ENCODE data around the gene ENOX1.

ENOX1 gene

DNA sequence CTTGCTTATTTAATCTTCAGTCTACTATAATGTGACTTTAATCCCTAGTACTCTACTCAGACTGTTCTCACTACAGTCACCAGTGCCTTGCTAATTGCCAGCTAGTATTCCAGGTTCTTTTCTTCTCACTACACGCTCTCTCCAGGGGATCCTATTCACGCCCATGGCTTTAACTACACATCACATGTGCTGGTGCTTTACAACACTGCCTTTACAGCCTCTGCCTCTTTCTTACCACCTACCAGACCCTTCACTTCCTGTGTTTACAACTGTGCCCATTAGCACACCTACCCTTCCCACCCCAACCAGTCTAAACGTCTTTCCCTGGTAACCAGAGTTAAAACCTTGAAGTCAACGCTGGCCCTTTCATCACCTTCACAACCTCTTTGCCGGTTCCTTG, 513.9 kb downstream of the ENOX1 start:
- Histone ChIP-seq H3K9ac (ENCODE audit: low read depth in 1 of 2, low read length in 2 of 2) (no peak overlapping the region), H3K9me3 (ENCODE audit: control insufficient read depth in 2 of 2, low read length in 2 of 2) (no peaks in the 10 kb centered on the region), H3K4me3 (ENCODE audit: low read length in 2 of 2) (no peak overlapping the region), H3K27ac (ENCODE audit: low read depth in 2 of 2, low read length in 2 of 2) (no peak overlapping the region), H3K27me3 (ENCODE audit: control insufficient read depth in 2 of 2, insufficient read depth in 2 of 2, low read length in 2 of 2) (no peaks in the 10 kb centered on the region), H3K4me1 (ENCODE audit: control insufficient read depth in 2 of 2, insufficient read depth in 2 of 2, low read length in 2 of 2) (peaks cover 0 to 7% of the 10 kb centered on the region in 2 donors), H3K36me3 (ENCODE audit: control insufficient read depth in 2 of 2, insufficient read depth in 2 of 2, low read length in 2 of 2) (no peaks in the 10 kb centered on the region)

DNA sequence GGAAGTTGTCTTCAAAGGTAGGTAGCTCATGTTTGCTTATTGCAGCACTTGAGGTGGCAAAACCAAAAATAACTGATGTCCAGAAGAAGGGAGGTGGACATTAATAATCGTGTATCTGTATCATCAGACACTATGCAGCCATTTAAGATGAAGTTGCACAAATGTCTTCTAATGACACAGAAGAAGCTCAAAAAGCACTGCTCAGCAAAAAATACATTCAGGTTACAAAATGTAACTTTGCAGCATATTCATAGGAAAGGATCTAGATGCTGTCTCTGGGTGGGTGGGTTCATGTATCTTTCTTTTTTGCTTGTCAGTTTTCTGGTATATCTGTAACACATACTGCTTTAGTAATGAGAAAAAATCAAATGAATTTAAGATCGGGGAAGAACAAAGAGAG, 515.6 kb downstream of the ENOX1 start:
- Histone ChIP-seq H3K36me3 (ENCODE audit: control insufficient read depth in 2 of 2, insufficient read depth in 2 of 2, low read length in 2 of 2) (no peaks in the 10 kb centered on the region), H3K4me1 (ENCODE audit: control insufficient read depth in 2 of 2, insufficient read depth in 2 of 2, low read length in 2 of 2) (peaks cover 0 to 7% of the 10 kb centered on the region in 2 donors), H3K27ac (ENCODE audit: low read depth in 2 of 2, low read length in 2 of 2) (no peak overlapping the region), H3K4me3 (ENCODE audit: low read length in 2 of 2) (no peak overlapping the region), H3K9ac (ENCODE audit: low read depth in 1 of 2, low read length in 2 of 2) (no peak overlapping the region), H3K9me3 (ENCODE audit: control insufficient read depth in 2 of 2, low read length in 2 of 2) (no peaks in the 10 kb centered on the region), H3K27me3 (ENCODE audit: control insufficient read depth in 2 of 2, insufficient read depth in 2 of 2, low read length in 2 of 2) (no peaks in the 10 kb centered on the region)

DNA sequence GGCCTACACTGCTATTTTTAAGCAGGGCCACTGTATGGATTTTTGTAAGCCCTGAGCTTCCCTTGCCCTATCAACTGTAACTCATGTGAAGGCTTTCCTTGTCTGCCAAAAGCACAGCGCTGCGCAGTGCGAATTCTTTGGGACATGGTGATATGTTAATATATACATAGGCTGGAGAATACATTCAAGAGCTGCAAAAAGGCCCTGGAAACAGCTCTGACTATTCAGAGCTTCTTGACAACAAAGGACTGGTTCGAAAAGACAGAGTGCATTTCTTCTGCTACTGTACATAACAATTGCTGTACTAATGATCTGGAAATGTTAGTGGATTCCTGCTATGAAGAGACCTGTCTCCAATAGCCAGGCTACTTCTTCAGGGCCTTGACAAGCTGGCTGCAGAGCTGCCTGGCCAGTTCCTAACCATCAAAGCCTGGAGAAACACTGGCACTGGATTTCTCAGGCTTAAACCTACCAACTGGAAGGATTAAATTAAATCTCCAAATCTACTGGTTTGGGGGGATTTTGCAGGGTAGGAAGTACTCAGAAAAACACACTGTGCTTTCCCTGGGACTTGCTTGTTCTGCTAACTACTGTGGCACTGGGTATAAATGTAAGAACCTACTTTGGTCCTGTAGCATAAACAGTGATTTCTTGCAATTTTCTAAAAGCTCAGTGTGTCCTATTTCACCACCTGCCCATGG, 516.5 kb downstream of the ENOX1 start:
- Histone ChIP-seq H3K36me3 (ENCODE audit: control insufficient read depth in 2 of 2, insufficient read depth in 2 of 2, low read length in 2 of 2) (no peaks in the 10 kb centered on the region), H3K4me1 (ENCODE audit: control insufficient read depth in 2 of 2, insufficient read depth in 2 of 2, low read length in 2 of 2) (peaks cover 0 to 7% of the 10 kb centered on the region in 2 donors), H3K9ac (ENCODE audit: low read depth in 1 of 2, low read length in 2 of 2) (no peak overlapping the region), H3K27ac (ENCODE audit: low read depth in 2 of 2, low read length in 2 of 2) (no peak overlapping the region), H3K9me3 (ENCODE audit: control insufficient read depth in 2 of 2, low read length in 2 of 2) (no peaks in the 10 kb centered on the region), H3K4me3 (ENCODE audit: low read length in 2 of 2) (no peak overlapping the region), H3K27me3 (ENCODE audit: control insufficient read depth in 2 of 2, insufficient read depth in 2 of 2, low read length in 2 of 2) (no peaks in the 10 kb centered on the region)

DNA sequence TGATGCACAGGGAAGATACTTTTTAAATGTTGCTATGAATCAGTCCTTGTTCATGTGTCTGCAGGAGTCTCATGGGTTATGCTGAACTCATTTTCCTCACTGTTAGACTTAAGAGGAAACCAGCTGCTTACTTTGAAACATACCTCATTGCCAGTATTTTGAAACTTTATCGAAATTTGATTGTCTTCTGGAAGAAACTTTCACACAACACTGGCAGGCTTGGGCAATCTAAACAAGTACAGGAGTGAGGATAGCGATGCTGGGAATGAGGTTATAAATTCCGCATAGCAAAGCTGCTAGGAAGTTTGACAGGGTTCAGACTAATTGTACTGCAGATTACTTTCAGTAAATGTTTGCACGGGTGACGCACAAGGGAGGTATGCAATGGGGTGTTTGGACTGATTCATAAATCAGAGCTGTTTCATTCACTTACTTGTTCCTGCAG, 517.7 kb downstream of the ENOX1 start:
- Histone ChIP-seq H3K36me3 (ENCODE audit: control insufficient read depth in 2 of 2, insufficient read depth in 2 of 2, low read length in 2 of 2) (no peaks in the 10 kb centered on the region), H3K9me3 (ENCODE audit: control insufficient read depth in 2 of 2, low read length in 2 of 2) (no peaks in the 10 kb centered on the region), H3K4me3 (ENCODE audit: low read length in 2 of 2) (no peak overlapping the region), H3K27me3 (ENCODE audit: control insufficient read depth in 2 of 2, insufficient read depth in 2 of 2, low read length in 2 of 2) (no peaks in the 10 kb centered on the region), H3K27ac (ENCODE audit: low read depth in 2 of 2, low read length in 2 of 2) (no peak overlapping the region), H3K4me1 (ENCODE audit: control insufficient read depth in 2 of 2, insufficient read depth in 2 of 2, low read length in 2 of 2) (peaks cover 0 to 7% of the 10 kb centered on the region in 2 donors), H3K9ac (ENCODE audit: low read depth in 1 of 2, low read length in 2 of 2) (no peak overlapping the region)

DNA sequence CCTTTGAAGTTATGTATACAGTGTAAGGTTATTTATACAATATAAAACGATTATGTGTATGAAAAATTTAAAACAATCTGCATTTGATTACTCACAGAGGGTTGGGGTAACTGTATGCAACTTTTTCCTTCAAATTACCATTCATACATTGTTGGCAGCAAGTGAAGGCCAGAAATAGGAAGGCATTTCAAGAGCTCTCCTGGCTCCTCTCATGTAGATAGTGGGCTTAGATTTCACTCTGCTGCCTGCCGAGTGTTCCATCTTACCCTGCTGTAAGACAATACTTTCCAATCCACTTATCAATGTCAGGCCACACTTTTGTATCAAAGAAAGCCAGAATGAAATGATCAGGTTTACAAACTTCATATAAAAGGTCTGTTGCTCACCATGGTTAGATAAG, 518.1 kb downstream of the ENOX1 start:
- Histone ChIP-seq H3K4me1 (ENCODE audit: control insufficient read depth in 2 of 2, insufficient read depth in 2 of 2, low read length in 2 of 2) (peaks cover 0 to 7% of the 10 kb centered on the region in 2 donors), H3K4me3 (ENCODE audit: low read length in 2 of 2) (no peak overlapping the region), H3K27ac (ENCODE audit: low read depth in 2 of 2, low read length in 2 of 2) (no peak overlapping the region), H3K36me3 (ENCODE audit: control insufficient read depth in 2 of 2, insufficient read depth in 2 of 2, low read length in 2 of 2) (no peaks in the 10 kb centered on the region), H3K9ac (ENCODE audit: low read depth in 1 of 2, low read length in 2 of 2) (no peak overlapping the region), H3K27me3 (ENCODE audit: control insufficient read depth in 2 of 2, insufficient read depth in 2 of 2, low read length in 2 of 2) (no peaks in the 10 kb centered on the region), H3K9me3 (ENCODE audit: control insufficient read depth in 2 of 2, low read length in 2 of 2) (no peaks in the 10 kb centered on the region)

DNA sequence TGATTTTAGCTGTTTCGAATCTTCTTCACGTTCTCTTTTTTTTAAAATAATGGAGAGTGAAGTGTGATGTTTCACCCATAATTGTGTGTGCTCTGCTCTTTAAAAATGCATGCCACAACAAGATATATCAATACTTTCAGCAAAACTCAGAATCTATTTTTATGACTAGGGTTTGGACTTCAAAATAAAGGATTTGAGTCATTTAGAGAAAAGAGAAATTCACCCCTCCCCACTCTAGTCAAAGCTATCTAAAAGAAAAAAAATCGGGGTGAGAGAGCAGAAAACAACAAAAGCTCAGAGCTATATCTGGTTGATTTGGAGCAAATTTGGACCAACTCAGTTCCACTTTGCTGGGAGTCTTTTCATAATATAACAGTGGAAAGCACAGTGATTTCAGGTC, 518.9 kb downstream of the ENOX1 start:
- Histone ChIP-seq H3K4me3 (ENCODE audit: low read length in 2 of 2) (no peak overlapping the region), H3K36me3 (ENCODE audit: control insufficient read depth in 2 of 2, insufficient read depth in 2 of 2, low read length in 2 of 2) (no peaks in the 10 kb centered on the region), H3K9me3 (ENCODE audit: control insufficient read depth in 2 of 2, low read length in 2 of 2) (no peaks in the 10 kb centered on the region), H3K4me1 (ENCODE audit: control insufficient read depth in 2 of 2, insufficient read depth in 2 of 2, low read length in 2 of 2) (peaks cover 0 to 7% of the 10 kb centered on the region in 2 donors), H3K27me3 (ENCODE audit: control insufficient read depth in 2 of 2, insufficient read depth in 2 of 2, low read length in 2 of 2) (no peaks in the 10 kb centered on the region), H3K27ac (ENCODE audit: low read depth in 2 of 2, low read length in 2 of 2) (no peak overlapping the region), H3K9ac (ENCODE audit: low read depth in 1 of 2, low read length in 2 of 2) (no peak overlapping the region)

DNA sequence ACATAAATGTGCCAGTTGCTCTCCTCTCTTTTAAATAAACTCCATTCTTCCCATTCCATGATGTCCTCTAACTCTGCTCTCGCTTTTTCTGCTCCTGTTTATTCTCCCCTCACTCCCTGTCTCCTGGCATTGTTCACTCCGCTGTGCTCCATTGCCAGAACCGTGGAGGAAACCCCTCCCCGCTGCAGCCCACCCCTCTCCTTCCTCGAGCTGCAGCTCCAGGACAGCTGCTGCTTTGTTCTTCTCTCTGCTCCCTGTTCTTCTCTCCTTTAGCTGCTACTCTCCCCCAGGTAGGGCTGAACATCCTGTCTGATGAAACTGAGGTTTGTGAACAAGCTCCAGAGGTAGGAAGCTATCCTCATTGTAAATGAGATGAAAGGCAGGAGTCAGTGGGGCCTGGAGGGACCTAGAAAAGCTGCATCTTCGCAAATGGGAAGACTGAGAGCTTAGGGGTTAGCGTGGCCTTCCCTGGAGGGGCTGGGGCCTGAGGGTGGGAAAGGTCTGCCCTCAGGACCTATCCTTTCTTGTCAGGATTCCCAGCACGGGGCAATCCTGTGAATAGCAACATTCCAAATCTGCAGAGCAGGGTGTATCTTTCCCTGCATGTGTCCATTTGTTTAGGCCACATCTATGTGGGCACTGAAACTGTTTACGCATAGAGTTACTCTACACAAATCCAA, 519.7 kb downstream of the ENOX1 start:
- Histone ChIP-seq H3K9ac (ENCODE audit: low read depth in 1 of 2, low read length in 2 of 2) (no peak overlapping the region), H3K4me3 (ENCODE audit: low read length in 2 of 2) (no peak overlapping the region), H3K27ac (ENCODE audit: low read depth in 2 of 2, low read length in 2 of 2) (no peak overlapping the region), H3K27me3 (ENCODE audit: control insufficient read depth in 2 of 2, insufficient read depth in 2 of 2, low read length in 2 of 2) (no peaks in the 10 kb centered on the region), H3K4me1 (ENCODE audit: control insufficient read depth in 2 of 2, insufficient read depth in 2 of 2, low read length in 2 of 2) (peaks cover 0 to 7% of the 10 kb centered on the region in 2 donors), H3K36me3 (ENCODE audit: control insufficient read depth in 2 of 2, insufficient read depth in 2 of 2, low read length in 2 of 2) (no peaks in the 10 kb centered on the region), H3K9me3 (ENCODE audit: control insufficient read depth in 2 of 2, low read length in 2 of 2) (no peaks in the 10 kb centered on the region)

DNA sequence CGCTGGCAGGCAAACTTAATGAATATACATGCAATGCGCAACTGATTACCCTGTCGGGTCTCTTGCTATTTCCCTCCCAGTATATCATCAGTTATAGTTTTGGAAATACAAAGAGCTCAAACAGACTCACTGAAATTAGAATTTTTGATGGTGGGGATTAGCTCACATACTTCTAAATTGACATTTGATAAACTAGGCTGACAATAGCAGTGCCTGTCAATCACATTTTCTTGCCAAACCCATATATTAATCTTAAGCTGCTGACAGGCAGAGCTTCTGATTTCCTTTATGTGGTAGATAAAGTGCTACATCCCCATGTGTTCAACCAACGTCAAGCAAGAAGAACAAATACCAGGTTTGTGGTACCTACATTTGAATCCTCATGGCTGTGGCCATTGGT, 521.7 kb downstream of the ENOX1 start:
- Histone ChIP-seq H3K27ac (ENCODE audit: low read depth in 2 of 2, low read length in 2 of 2) (no peak overlapping the region), H3K4me1 (ENCODE audit: control insufficient read depth in 2 of 2, insufficient read depth in 2 of 2, low read length in 2 of 2) (peaks cover 0 to 7% of the 10 kb centered on the region in 2 donors), H3K9me3 (ENCODE audit: control insufficient read depth in 2 of 2, low read length in 2 of 2) (no peaks in the 10 kb centered on the region), H3K4me3 (ENCODE audit: low read length in 2 of 2) (no peak overlapping the region), H3K9ac (ENCODE audit: low read depth in 1 of 2, low read length in 2 of 2) (no peak overlapping the region), H3K27me3 (ENCODE audit: control insufficient read depth in 2 of 2, insufficient read depth in 2 of 2, low read length in 2 of 2) (no peaks in the 10 kb centered on the region), H3K36me3 (ENCODE audit: control insufficient read depth in 2 of 2, insufficient read depth in 2 of 2, low read length in 2 of 2) (no peaks in the 10 kb centered on the region)

DNA sequence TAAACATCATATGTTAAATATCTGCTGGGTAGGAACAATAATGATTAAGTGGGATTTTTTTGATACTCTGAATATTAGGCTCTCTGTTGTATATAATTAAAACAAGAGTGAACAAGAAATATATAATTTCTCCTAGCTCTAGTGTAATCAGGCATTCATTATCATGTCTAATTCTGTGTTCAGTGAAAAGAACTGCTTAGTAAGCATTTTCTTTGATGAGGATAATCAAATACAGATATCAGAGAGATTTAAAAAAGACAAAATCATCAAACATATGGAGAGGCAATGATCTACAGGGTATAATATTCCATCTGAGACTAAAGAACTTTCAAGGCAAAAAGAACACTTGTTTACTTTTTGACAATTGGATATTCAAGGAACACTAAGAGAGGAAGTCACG, 522.3 kb downstream of the ENOX1 start:
- no peak overlapping the region for H3K9ac ChIP-seq (ENCODE audit: low read depth in 1 of 2, low read length in 2 of 2)
- no peaks in the 10 kb centered on the region for H3K27me3 ChIP-seq (ENCODE audit: control insufficient read depth in 2 of 2, insufficient read depth in 2 of 2, low read length in 2 of 2)
- H3K9me3 ChIP-seq (ENCODE audit: control insufficient read depth in 2 of 2, low read length in 2 of 2) = no peaks in the 10 kb centered on the region
- no peak overlapping the region for H3K4me3 ChIP-seq (ENCODE audit: low read length in 2 of 2)
- H3K36me3 ChIP-seq (ENCODE audit: control insufficient read depth in 2 of 2, insufficient read depth in 2 of 2, low read length in 2 of 2) = no peaks in the 10 kb centered on the region
- peaks cover 0 to 6% of the 10 kb centered on the region in 2 donors for H3K4me1 ChIP-seq (ENCODE audit: control insufficient read depth in 2 of 2, insufficient read depth in 2 of 2, low read length in 2 of 2)
- no peak overlapping the region for H3K27ac ChIP-seq (ENCODE audit: low read depth in 2 of 2, low read length in 2 of 2)

DNA sequence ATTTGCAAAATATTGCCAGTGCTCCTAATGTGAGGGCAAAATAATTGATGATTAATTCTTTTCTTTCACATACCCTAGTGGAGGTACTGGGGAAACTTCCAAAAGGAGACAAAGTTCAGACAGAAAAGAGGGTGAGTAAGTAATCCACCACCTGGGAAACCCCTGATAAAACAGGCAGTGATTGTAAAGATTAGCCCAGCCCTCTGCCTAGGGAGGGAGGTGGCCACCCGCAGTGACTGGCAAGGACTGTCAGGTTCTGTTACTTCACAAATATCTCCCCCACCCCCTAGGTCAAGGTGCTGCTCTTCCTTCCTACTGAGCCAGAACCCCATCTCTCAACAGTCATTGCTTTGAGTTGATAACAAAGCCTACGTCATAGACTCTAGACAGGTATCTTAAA, 523.7 kb downstream of the ENOX1 start:
- Histone ChIP-seq H3K27me3 (ENCODE audit: control insufficient read depth in 2 of 2, insufficient read depth in 2 of 2, low read length in 2 of 2) (no peaks in the 10 kb centered on the region), H3K36me3 (ENCODE audit: control insufficient read depth in 2 of 2, insufficient read depth in 2 of 2, low read length in 2 of 2) (no peaks in the 10 kb centered on the region), H3K9ac (ENCODE audit: low read depth in 1 of 2, low read length in 2 of 2) (no peak overlapping the region)

More for the DNA sequence above, 523.7 kb downstream of the ENOX1 start:
- Histone ChIP-seq H3K27ac (ENCODE audit: low read depth in 2 of 2, low read length in 2 of 2) (no peak overlapping the region), H3K9me3 (ENCODE audit: control insufficient read depth in 2 of 2, low read length in 2 of 2) (no peaks in the 10 kb centered on the region), H3K4me1 (ENCODE audit: control insufficient read depth in 2 of 2, insufficient read depth in 2 of 2, low read length in 2 of 2) (no peaks in the 10 kb centered on the region), H3K4me3 (ENCODE audit: low read length in 2 of 2) (no peak overlapping the region)

Measured in mucosa of rectum (tissue), 2 donors.